ENCODE results near the gene LRP10. TPM values are rescaled to one million over a fixed set of nuclear protein-coding genes. Genes with fewer than 3 reads are reported as not detected.
A peak's percentile ranks its signal among the peaks of the same experiment; 100 is the strongest.

The LRP10 gene
- polyA plus RNA-seq, 2 of the 4 experiments (the other 2 are of a cell fraction), result 57.2 to 74.3 TPM

GRCh38 chr14:22829661-22830442, 41.7 kb upstream of the LRP10 start, which contains the start of gene MRPL52 (continued):
- peak; percentile 58 for TF ChIP-seq REST (IDR thresholded peaks at IDR 0.05)
- TF ChIP-seq BCL3 (IDR thresholded peaks at IDR 0.05), result peak; percentile 42; the same call in 1 of the 3 replicates
- TF ChIP-seq RNF2 (IDR thresholded peaks at IDR 0.05; ENCODE audit: borderline replicate concordance, low read depth), result no peak
- no peak for TF ChIP-seq CBX8 (IDR thresholded peaks at IDR 0.05)
- no peak for TF ChIP-seq RAD21 (conservative IDR thresholded peaks at IDR 0.05 in 1 of 2, IDR thresholded peaks at IDR 0.05 in 1 of 2)
- TF ChIP-seq ZC3H11A (IDR thresholded peaks at IDR 0.05), result no peak
- peak; percentile 65; the same call in 1 of the 2 replicates for TF ChIP-seq MAX (IDR thresholded peaks at IDR 0.05)
- peak; percentile 92 for TF ChIP-seq MYC (IDR thresholded peaks at IDR 0.05; ENCODE audit: borderline replicate concordance, low read length)
- TF ChIP-seq TP53 (CRISPR knock-in tag; IDR thresholded peaks at IDR 0.05), result no peak
- TF ChIP-seq BHLHE40 (IDR thresholded peaks at IDR 0.05; ENCODE audit: low read depth, low read length), result no peak
- no peak for TF ChIP-seq USF2 (IDR thresholded peaks at IDR 0.05)
- no peak for TF ChIP-seq EP300 (IDR thresholded peaks at IDR 0.05)
- peak in 1 of 2 experiments; percentile 61; a peak in 1 of 5 replicates for TF ChIP-seq JUN (IDR thresholded peaks at IDR 0.05)
- no peak for TF ChIP-seq HOXA7 (CRISPR knock-in tag; IDR thresholded peaks at IDR 0.05)
- no peak for TF ChIP-seq ELK1 (IDR thresholded peaks at IDR 0.05; ENCODE audit: low read depth, low read length)
- no peak for TF ChIP-seq KDM1A (IDR thresholded peaks at IDR 0.05; ENCODE audit: low read depth)
- TF ChIP-seq MAFK (IDR thresholded peaks at IDR 0.05; ENCODE audit: partially characterized antibody), result peak; percentile 24
- TF ChIP-seq POLR2A (IDR thresholded peaks at IDR 0.05; ENCODE audit: low read length), result peak; percentile 77

GRCh38 chr14:22830443-22831010, 41.0 kb upstream of the LRP10 start:
- WGBS (ENCODE audit: missing lambda C conversion rate), result 22% methylated on average over 3 of the region's 3 CpGs
- Histone ChIP-seq H3K4me1 (peaks cover 5% of the 10 kb centered on the region; the same call in 1 of the 3 replicates), H3K4me2 (peak overlapping the region; percentile 80), H3K9me3 (no peaks in the 10 kb centered on the region), H3K4me3 (peak overlapping the region; percentile 67), H3K27ac (peak overlapping the region; percentile 81 to 93)
- CTCF ChIA-PET, result interaction anchor here (0.8 to 2.6 kb wide), 10 partner anchors 8 to 274 kb away, joined by 3 to 22 read pairs (median 4); no protein-coding TSS in a partner anchor
- FAIRE-seq, result no peak
- DNase-seq (ENCODE audit: low read depth in 1 of 2, low spot score in 1 of 2), result no peak
- POLR2A ChIA-PET, result interaction anchor here (0.6 to 1.3 kb wide), 4 partner anchors 18 to 241 kb away, joined by 3 to 6 read pairs (median 4); no protein-coding TSS in a partner anchor
- no peak for TF ChIP-seq RCOR1 (IDR thresholded peaks at IDR 0.05; ENCODE audit: low read depth, low read length)
- no peak for TF ChIP-seq PBX3 (IDR thresholded peaks at IDR 0.05)
- peak in 1 of 2 experiments; percentile 8; a peak in 1 of 6 replicates for ATAC-seq

Data from A549 (cell line).